ENCODE measurements around the gene SHC4. TPM values are rescaled to one million over a fixed set of nuclear protein-coding genes. Genes with fewer than 3 reads are reported as not detected.

SHC4 gene
- total RNA-seq, 1 donor: 0.10 TPM

DNA sequence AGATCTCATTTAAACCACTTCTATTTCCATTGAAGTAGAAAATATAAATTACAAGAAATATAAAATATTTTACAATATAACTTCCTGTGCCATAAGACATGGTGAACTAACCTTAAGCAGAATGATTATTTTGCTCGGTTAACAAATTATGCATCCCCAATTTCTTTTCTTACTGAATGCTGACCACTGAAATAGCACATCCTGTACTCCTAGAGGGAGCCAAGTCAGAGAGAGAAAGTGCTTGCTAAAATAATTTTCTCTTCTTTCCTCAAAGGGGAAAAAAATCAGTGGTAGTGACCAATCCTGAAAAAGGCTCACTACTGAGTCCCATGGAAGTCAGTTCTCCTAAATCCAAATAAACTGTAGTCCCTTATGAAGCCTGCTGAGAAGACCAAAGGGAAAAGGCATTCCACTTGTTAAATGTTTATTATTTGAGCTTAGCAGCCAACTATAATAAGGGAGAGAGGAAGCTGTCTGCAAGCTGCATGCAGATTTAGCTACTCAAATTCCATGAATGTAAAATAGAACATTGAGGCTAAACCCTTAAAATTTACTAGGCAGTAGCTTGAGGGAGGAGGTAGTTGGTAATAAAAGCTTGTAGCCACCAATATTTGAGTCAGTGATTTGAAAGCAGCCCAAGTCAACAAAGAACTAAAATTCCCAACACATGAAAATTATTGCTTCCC is 185.9 kb downstream of the SHC4 start:
- H3K4me1 ChIP-seq (ENCODE audit: insufficient read depth, low read length): no peaks in the 10 kb centered on the region

DNA sequence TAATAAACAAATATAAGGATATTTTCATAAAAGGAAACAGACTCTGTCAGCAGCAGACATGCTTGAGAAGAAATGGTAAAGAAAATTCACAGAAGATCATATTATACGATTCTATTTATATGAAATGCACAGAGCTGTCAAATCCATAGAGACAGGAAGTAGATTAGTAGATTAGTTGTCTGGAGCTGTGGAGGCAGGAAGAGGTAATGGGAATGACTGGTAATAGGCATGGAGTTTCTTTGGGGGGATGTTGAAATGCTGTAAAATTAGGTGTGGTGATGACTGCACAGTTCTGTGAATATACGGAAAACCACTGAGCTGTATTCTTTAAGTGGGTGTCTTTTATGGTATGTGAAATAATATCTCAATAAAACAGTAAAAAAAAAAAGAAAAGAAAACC is 188.2 kb downstream of the SHC4 start:
- no peaks in the 10 kb centered on the region for H3K9me3 ChIP-seq (ENCODE audit: low read depth, low read length)
- no peak overlapping the region for H3K4me3 ChIP-seq (ENCODE audit: low read length)
- no peaks in the 10 kb centered on the region for H3K4me1 ChIP-seq (ENCODE audit: insufficient read depth, low read length)
- H3K27me3 ChIP-seq (ENCODE audit: insufficient read depth, low read length): no peaks in the 10 kb centered on the region

More for the DNA sequence above, 185.9 kb downstream of the SHC4 start:
- no peaks in the 10 kb centered on the region for H3K27me3 ChIP-seq (ENCODE audit: insufficient read depth, low read length)
- H3K4me3 ChIP-seq (ENCODE audit: low read length): no peak overlapping the region
- H3K9me3 ChIP-seq (ENCODE audit: low read depth, low read length): no peaks in the 10 kb centered on the region

GRCh38 chr15:48774484-48774883 is 189.2 kb downstream of the SHC4 start:
- no peaks in the 10 kb centered on the region for H3K9me3 ChIP-seq (ENCODE audit: low read depth, low read length)
- no peak overlapping the region for H3K4me3 ChIP-seq (ENCODE audit: low read length)
- no peaks in the 10 kb centered on the region for H3K4me1 ChIP-seq (ENCODE audit: insufficient read depth, low read length)
- no peaks in the 10 kb centered on the region for H3K27me3 ChIP-seq (ENCODE audit: insufficient read depth, low read length)

Other genes with a start within 250 kb of the SHC4 start
- gene CEP152, start 152.8 kb downstream of the SHC4 start, total RNA-seq: 12.8 TPM
- 79.9 TPM for gene EID1, start 85.8 kb downstream of the SHC4 start, total RNA-seq
- 78.3 TPM for gene SECISBP2L, start 82.5 kb upstream of the SHC4 start, total RNA-seq
- gene COPS2, start 191.7 kb upstream of the SHC4 start, total RNA-seq: 167 TPM
- gene GALK2, start 206.3 kb upstream of the SHC4 start, total RNA-seq: 14.5 TPM

All from mononuclear cell (primary cell).